Measurements from ENCODE around the gene AP4M1. TPM values are rescaled to one million over a fixed set of nuclear protein-coding genes. Genes with fewer than 3 reads are reported as not detected.

The AP4M1 gene
- total and polyA plus RNA-seq, 9 of the 15 experiments (the other 6 are each of a cell fraction or from before 2014, with no cell fraction given) = 1.3 to 30.9 (median 14.1) TPM

DNA sequence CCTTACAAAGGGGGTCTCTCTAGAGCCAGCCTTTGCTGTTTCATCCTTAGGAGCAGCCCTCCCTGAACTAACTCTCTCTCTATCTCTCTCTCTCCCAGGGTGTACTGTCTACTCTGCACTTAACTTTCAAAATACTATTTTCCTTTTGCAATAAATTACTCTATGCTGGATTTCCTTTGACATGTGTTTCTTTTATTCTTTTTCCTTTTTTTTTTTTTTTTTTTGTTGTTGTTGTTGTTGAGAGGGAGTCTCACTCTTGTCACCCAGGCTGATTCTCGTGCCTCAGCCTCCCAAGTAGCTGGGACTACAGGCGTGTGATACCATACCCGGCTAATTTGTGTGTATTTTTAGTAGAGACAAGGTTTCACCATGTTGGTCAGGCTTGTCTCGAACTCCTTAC is 18.5 kb upstream of the AP4M1 start (continued):
- TF ChIP-seq, protein P1, sequence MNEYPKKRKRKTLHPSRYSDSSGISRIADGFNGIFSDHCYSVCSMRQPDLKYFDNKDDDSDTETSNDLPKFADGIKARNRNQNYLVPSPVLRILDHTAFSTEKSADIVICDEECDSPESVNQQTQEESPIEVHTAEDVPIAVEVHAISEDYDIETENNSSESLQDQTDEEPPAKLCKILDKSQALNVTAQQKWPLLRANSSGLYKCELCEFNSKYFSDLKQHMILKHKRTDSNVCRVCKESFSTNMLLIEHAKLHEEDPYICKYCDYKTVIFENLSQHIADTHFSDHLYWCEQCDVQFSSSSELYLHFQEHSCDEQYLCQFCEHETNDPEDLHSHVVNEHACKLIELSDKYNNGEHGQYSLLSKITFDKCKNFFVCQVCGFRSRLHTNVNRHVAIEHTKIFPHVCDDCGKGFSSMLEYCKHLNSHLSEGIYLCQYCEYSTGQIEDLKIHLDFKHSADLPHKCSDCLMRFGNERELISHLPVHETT (CRISPR knock-in tag; conservative IDR thresholded peaks at IDR 0.05 in 1 of 2, IDR thresholded peaks at IDR 0.05 in 1 of 2) = peak in 1 of 2 experiments; percentile 49; a peak in 1 of 4 replicates
- TF ChIP-seq LARP7 (IDR thresholded peaks at IDR 0.05) (peak; percentile 33; the same call in 1 of the 2 replicates), ZNF263 (CRISPR knock-in tag; IDR thresholded peaks at IDR 0.05; ENCODE audit: borderline replicate concordance) (no peak)
- TF ChIP-seq, protein P2, sequence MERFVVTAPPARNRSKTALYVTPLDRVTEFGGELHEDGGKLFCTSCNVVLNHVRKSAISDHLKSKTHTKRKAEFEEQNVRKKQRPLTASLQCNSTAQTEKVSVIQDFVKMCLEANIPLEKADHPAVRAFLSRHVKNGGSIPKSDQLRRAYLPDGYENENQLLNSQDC (CRISPR knock-in tag; IDR thresholded peaks at IDR 0.05) = 0 out of 2 replicates have a peak, but pooled peaks have one; percentile 16
- TF ChIP-seq, protein P3, sequence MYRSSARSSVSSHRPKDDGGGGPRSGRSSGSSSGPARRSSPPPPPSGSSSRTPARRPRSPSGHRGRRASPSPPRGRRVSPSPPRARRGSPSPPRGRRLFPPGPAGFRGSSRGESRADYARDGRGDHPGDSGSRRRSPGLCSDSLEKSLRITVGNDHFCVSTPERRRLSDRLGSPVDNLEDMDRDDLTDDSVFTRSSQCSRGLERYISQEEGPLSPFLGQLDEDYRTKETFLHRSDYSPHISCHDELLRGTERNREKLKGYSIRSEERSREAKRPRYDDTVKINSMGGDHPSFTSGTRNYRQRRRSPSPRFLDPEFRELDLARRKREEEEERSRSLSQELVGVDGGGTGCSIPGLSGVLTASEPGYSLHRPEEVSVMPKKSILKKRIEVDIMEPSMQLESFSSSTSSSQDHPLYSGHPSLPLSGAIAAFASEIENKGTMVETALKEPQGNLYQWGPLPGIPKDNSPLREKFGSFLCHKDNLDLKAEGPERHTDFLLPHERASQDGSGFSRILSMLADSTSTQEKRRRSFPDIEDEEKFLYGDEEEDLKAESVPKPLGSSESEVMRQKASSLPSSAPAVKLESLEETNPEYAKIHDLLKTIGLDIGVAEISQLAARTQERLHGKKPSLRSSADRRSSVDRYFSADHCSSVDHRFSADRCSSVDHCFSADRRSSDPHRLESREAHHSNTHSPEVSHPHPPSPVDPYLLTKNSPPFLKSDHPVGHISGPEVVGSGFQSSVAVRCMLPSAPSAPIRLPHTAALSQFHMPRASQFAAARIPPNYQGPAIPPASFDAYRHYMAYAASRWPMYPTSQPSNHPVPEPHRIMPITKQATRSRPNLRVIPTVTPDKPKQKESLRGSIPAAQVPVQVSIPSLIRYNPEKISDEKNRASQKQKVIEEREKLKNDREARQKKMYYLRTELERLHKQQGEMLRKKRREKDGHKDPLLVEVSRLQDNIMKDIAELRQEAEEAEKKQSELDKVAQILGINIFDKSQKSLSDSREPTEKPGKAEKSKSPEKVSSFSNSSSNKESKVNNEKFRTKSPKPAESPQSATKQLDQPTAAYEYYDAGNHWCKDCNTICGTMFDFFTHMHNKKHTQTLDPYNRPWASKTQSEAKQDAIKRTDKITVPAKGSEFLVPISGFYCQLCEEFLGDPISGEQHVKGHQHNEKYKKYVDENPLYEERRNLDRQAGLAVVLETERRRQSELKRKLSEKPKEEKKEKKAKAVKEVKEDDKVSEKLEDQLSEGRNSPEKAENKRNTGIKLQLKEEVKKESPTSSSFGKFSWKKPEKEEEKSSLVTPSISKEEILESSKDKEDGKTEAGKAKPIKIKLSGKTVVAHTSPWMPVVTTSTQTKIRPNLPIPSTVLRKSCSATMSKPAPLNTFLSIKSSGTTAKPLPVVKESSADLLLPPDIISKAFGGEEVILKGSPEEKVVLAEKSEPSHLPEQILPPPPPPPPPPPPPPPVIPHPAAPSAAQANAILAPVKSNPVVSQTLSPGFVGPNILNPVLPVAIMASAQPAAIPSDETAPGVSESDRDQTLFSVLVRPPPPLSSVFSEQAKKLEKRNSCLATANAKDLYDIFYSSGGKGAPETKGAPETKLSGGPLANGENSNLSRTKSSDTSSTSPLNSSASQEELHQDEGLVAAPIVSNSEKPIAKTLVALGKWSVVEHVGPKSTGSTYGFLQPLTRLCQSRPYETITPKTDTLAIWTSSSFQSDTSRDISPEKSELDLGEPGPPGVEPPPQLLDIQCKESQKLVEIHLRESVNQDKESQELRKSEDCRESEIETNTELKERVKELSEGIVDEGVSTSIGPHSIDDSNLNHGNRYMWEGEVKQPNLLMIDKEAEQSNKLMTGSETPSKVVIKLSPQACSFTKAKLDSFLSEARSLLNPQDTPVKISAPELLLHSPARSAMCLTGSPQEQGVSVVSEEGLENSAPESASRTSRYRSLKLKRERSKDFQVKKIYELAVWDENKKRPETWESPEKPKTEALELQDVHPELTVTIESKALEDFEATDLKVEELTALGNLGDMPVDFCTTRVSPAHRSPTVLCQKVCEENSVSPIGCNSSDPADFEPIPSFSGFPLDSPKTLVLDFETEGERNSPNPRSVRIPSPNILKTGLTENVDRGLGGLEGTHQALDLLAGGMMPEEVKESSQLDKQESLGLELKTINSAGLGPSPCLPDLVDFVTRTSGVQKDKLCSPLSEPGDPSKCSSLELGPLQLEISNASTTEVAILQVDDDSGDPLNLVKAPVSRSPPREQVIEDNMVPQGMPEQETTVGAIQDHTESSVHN (IDR thresholded peaks at IDR 0.05; ENCODE audit: borderline replicate concordance in 1 of 2, low read depth in 1 of 2) = peak in 1 of 2 experiments; percentile 36; a peak in 1 of 4 replicates
- TF ChIP-seq, protein P4, sequence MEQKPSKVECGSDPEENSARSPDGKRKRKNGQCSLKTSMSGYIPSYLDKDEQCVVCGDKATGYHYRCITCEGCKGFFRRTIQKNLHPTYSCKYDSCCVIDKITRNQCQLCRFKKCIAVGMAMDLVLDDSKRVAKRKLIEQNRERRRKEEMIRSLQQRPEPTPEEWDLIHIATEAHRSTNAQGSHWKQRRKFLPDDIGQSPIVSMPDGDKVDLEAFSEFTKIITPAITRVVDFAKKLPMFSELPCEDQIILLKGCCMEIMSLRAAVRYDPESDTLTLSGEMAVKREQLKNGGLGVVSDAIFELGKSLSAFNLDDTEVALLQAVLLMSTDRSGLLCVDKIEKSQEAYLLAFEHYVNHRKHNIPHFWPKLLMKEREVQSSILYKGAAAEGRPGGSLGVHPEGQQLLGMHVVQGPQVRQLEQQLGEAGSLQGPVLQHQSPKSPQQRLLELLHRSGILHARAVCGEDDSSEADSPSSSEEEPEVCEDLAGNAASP (IDR thresholded peaks at IDR 0.05) = no peak; the same call in 1 of the 2 replicates
- TF ChIP-seq, protein P5, sequence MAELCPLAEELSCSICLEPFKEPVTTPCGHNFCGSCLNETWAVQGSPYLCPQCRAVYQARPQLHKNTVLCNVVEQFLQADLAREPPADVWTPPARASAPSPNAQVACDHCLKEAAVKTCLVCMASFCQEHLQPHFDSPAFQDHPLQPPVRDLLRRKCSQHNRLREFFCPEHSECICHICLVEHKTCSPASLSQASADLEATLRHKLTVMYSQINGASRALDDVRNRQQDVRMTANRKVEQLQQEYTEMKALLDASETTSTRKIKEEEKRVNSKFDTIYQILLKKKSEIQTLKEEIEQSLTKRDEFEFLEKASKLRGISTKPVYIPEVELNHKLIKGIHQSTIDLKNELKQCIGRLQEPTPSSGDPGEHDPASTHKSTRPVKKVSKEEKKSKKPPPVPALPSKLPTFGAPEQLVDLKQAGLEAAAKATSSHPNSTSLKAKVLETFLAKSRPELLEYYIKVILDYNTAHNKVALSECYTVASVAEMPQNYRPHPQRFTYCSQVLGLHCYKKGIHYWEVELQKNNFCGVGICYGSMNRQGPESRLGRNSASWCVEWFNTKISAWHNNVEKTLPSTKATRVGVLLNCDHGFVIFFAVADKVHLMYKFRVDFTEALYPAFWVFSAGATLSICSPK (IDR thresholded peaks at IDR 0.05; ENCODE audit: borderline replicate concordance) = 0 out of 2 replicates have a peak, but pooled peaks have one; percentile 38

Measured in K562 (cell line).